Stimulated activated CD4-positive, alpha-beta T cell treated with anti-CD3 and anti-CD28 coated beads, Interleukin-12 subunit alpha, Interleukin-12 subunit beta, amount 100 ng/mL, for 4 hours (primary cell): ENCODE results near the gene PRR19.

Experiments
- DNase-seq: peaks from one replicate; pipeline ENCODE4 v3.0.0-alpha.2; 2020

The PRR19 gene

DNA sequence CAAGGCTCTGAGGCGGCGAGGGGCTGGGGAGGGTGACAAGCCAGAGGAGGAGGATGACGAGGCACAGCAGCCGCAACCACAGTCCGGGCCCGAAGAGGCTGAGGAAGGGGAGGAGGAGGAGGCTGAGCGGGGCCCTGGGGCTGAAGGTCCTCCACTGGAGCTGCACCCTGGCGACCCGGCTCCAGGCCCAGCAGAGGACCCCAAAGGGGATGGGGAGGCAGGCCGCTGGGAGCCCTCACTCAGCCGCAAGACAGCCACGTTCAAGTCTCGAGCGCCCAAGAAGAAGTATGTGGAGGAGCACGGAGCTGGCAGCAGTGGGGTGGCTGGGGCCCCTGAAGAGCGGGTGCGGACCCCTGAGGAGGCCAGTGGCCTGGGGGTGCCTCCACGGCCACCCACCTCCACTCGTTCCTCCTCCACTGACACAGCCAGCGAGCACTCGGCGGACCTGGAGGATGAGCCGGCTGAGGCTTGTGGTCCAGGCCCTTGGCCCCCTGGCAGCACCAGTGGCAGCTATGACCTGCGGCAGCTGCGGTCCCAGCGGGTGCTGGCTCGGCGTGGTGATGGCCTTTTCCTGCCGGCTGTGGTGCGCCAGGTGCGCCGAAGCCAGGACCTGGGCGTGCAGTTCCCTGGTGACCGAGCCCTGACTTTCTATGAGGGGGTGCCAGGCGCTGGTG, 29.9 kb upstream of the PRR19 start:
- no peak for DNase-seq

GRCh38 chr19:42272535-42272897, 29.4 kb upstream of the PRR19 start:
- DNase-seq, result no peak

DNA sequence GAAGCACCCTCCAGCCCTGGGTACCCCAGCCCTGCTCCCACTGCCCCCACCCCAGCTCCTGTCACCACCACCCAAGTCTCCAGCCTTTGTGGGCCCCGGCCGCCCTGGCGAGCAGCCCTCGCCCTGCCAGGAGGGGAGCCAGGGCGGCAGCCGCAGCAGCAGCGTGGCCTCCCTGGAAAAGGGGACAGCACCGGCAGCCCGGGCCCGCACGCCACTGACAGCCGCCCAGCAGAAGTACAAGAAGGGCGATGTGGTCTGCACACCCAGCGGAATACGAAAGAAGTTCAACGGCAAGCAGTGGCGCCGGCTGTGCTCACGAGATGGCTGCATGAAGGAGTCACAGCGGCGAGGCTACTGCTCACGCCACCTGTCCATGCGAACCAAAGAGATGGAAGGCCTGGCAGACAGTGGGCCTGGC, 28.9 kb upstream of the PRR19 start:
- no peak for DNase-seq

DNA sequence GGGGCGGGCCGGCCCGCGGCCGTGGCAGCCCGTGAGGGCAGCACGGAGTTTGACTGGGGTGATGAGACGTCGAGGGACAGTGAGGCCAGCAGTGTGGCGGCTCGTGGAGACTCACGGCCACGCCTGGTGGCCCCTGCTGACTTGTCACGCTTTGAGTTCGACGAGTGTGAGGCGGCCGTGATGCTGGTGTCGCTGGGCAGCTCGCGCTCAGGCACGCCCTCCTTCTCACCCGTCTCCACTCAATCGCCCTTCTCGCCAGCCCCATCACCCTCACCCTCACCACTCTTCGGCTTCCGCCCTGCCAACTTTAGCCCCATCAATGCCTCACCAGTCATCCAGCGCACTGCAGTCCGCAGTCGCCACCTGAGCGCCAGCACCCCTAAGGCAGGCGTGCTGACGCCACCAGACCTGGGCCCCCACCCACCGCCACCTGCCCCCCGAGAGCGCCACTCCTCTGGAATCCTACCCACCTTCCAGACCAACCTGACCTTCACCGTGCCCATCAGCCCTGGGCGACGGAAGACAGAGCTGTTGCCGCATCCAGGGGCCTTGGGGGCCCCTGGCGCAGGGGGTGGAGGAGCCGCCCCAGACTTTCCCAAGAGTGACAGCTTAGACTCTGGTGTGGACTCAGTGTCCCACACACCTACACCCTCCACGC, 28.4 kb upstream of the PRR19 start:
- DNase-seq, result no peak

DNA sequence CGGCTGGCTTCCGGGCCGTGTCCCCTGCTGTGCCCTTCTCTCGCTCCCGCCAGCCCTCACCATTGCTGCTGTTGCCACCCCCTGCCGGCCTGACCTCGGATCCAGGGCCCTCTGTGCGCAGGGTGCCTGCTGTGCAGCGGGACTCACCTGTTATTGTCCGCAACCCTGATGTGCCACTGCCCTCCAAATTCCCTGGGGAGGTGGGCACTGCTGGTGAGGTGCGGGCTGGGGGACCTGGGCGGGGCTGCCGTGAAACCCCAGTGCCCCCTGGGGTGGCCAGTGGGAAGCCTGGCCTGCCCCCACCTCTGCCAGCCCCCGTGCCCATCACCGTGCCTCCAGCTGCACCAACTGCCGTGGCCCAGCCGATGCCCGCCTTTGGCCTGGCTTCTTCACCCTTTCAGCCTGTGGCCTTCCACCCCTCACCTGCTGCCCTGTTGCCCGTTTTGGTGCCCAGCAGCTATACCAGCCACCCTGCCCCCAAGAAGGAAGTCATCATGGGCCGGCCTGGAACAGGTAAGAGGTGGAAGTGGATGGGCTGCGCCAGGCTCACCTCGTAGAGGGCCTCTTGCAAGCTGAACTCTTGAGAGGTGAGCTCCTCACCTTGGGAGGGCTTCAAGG, 27.8 kb upstream of the PRR19 start:
- no peak for DNase-seq

DNA sequence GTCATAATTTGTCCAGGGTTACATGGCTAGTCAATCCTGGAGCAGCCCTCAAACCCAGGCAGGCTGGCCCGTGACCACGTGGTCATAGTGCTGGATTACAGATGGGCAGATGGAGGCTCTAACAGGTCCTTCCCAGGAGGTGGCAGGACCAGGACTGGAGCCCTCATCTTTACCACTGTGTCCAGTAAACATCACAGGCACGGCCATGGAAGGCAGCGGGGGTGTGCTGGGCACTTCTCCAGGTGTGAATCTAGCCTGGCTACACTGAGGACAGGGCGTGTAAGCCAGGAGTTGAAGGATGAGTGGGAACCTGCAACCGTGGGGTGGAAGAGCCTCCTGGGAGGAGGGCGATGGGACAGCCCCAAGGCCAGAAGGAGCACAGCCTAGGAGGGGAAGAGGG, 26.8 kb upstream of the PRR19 start:
- DNase-seq, result no peak

DNA sequence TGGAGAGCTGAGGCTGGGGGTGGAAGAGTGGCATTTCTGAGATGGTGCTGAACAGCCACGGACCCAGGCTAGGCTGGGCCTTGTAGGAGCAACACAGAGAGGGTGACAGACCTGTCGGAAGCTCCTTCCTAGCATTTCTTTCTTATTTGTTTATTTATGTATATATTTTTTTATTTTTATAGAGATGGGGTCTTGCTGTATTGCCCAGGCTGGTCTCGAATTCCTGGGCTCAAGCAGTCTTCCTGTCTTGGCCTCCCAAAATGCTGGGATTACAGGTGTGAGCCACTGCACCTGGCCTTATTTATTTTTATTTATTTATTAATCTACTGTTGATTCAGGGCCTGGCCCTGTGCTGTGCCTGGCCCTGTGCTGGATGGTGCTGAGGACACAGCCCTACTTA, 26.4 kb upstream of the PRR19 start:
- DNase-seq, result no peak

GRCh38 chr19:42276284-42276683, 25.6 kb upstream of the PRR19 start:
- no peak for DNase-seq

GRCh38 chr19:42276821-42277220, 25.1 kb upstream of the PRR19 start:
- DNase-seq, result no peak

DNA sequence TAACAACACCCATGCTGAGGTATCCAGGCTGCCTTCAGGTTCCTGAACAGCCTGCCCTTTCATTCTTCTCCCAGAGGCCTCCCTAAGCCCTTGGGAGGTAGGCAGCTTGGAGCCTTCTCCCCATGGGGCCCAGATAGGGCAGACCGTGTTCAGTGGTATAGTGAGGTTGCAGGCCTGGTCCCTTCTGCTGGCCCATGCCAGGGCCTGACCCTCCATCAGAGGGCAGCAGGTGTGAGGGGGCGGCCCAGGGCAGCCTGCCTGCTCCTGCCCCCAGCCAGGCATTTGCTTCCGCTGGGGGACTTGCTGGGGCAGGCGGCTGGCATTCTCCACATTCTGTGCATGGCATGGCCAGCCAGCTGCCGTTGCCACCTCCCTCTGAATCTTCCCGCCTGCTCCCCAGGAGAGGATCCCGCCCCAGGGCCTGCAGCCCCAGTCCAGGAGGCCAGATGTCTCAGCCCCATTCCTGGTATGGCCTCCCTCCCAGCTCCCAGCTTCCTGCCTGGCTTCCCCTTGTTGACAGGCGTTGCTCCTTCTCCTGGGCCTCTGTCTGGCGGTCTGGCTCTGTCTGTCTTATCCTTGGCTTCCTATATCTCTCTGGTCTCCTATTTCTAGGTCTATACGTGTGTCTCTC, 24.0 kb upstream of the PRR19 start:
- DNase-seq, result no peak

GRCh38 chr19:42278452-42279154, 23.3 kb upstream of the PRR19 start:
- no peak for DNase-seq

DNA sequence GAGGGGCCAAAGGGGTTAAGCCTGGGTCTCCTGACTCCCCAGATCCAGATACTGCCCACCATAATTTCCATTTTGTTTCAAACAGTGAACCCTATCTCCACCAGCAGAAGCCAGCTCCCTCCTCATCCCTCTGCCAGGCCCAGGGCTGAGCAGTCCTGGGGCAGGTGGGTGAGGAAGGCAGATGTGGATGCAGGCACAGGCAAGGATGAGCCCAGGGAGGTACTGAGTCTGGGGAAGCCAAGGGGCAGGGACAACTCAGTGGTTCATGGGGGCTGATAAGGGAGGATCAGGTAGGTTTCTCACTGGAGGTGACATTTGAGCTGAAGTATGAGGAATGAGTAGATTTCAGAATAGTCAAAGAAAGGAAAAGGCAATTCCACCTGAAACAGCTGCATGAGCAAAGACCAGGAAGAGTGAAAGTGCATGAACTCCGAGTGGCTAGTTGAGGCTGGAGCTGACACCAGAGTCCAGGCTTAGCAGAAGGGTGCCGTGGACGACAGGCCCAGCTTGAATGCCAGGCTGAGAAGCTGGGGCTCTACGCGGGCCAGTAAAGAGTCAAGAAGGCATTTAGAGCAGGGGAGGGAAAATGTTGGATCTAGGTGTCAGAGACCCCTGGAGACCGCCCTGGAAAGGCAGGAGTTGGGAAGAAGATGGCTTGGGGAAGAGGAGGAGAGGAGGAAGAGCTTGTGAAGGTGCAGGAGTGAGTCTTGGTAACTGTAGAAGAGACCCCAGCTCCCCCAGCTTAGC, 22.6 kb upstream of the PRR19 start:
- DNase-seq, result no peak

DNA sequence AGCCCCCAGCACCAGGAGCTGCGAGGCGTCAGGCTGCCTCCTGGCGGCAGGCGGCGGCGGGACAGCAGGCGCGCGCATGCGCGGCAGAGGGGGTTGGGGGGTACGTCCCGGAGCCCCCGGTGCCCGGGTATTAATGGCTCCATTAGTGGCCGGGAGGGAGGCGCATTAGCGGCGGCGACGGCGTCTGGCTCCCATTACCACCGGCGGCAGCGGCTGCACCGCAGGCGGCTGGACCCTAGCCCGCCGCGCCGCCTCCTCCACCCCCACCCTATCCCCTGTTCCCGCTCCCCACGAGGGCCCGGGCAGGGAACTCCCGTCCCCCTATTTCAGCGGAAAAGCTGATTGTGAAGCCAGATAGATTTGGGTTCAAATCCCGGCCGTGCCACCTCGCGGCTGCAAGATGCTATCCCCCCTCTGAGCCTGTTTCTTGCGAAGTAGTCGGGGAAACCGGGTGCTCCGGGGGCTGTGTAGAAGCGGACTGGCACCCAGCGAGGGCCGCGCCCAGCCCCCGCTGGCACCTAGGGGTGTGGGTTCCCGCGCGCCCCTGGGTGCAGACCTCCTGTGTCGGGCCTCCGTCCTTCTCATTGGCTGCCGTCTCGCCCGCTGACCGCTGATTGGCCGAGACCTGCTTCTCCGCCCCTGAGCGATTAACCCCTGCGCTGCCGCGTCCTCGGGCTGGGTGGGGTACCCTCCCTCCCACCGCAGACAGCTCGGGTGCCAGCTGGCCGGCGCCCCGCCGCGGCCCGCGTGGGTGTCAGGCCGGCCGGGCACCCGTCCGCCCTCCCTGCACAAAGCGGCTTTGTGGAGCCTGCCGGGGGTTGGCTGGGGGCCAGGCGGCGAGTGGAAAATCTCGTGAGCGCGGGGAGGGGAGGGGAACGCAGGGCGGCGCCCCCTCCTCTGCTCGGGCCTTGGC, 21.8 kb upstream of the PRR19 start:
- DNase-seq, result peak; percentile 86

DNA sequence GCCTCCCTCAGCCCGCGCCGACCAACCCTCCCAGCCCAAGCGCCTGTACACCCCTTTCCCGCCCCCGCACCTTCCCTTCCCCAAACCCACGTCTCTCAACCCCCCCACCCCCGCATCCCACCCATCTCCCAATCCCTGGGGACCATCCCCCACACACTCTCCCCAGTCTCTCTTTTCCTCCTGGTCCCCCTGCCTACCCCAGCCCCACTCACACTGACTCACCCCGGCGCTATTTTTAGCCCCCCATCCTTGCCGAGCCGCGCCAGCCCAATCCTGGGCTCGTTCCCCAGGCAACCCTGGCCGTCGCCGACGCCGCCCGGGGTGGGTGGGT, 21.2 kb upstream of the PRR19 start:
- no peak for DNase-seq

DNA sequence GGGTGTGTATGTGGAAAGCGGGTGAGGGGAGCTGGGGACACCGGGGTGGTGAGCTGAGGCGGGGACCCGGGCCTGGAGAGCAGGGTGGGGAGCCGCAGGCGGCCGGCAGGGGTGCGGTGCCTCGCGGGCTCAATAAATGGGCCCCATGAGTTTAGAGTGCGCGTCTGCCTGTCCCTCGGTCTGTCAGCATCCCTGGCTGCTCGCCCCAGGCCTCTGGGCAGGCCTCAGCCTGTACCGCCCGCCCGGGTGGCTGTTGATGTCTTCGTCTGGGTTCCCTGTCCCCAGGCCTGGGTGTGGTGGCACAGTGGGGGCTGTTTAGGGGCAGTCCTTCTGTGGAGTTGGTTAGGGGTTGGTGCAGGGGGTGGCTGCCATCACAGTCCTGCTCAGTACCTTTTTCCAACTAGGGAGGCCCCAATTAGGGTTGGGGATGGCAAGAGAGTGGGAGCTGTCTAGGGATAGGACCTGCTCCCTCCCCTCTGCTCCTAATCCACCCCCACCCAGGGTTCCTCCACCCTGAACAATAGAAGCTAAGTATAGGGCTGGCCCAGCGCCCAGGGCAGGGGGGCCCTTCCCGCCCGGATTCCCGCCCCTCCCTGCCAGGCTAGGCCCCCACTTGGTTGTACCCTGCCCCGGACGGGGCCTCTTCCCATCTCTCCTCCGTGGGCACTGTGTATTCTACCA, 20.6 kb upstream of the PRR19 start:
- no peak for DNase-seq

DNA sequence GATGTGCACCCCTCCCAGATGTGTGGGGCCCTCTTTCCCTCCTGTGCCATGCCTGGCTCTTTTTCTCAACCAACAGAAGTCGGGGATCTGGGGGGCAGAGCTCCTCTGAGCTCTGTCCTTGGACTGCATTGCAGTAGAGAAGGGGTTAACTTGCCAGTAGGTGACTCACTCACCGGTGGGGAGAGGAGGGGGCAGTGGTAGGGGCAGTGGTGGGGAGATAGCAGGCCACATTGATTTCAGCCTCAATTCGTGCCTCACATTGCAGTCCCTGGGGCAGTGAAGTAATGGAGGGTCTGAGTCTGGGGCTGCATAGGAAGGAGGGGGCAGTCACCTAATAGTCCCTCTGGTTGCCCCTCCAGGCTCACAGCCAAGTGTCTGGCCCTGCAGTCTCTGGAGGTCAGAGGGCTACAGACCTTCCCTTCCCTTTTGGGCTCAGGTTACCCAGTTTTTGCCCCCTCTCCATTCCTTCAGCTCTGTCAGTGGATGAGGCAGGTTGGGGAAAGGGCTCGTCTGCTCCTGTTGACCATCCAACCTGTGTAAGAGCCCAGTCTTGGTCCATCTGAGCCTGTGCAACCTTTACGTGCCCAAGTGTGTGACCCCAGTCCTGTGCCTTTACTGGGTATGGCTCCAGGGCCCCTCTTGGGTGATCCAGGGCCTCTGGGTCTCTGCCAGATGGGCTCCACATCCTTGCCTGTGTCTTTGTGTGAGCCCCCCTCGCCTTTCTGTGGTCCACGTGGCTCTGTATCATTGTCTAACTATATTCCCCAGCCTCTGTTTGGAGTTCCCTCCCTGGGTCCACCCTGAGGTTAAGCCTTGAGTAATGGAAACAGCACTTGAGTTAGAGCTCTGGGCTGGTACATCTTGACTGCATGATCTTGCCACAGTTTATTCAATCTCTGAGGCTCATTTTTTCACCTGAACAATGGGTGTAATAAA, 19.8 kb upstream of the PRR19 start:
- no peak for DNase-seq

DNA sequence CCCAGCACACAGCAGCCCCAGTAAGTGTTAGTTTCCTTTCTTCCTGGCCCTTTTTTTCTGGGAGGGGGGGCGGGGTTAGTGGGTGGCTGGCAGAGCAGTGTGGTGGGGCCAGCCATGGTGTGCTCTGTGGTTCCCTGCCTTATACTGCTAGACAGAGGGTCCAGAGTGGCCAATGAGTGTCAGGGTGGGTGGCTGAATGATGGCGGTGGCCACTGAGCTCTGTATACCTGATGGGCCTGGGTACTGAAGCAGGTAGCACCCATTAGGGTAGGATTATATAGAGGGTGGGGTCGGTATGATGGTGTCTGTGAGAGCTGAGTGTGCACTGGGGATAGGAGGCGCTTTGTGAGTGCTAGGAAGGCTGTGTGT, 19.1 kb upstream of the PRR19 start:
- DNase-seq, result no peak

DNA sequence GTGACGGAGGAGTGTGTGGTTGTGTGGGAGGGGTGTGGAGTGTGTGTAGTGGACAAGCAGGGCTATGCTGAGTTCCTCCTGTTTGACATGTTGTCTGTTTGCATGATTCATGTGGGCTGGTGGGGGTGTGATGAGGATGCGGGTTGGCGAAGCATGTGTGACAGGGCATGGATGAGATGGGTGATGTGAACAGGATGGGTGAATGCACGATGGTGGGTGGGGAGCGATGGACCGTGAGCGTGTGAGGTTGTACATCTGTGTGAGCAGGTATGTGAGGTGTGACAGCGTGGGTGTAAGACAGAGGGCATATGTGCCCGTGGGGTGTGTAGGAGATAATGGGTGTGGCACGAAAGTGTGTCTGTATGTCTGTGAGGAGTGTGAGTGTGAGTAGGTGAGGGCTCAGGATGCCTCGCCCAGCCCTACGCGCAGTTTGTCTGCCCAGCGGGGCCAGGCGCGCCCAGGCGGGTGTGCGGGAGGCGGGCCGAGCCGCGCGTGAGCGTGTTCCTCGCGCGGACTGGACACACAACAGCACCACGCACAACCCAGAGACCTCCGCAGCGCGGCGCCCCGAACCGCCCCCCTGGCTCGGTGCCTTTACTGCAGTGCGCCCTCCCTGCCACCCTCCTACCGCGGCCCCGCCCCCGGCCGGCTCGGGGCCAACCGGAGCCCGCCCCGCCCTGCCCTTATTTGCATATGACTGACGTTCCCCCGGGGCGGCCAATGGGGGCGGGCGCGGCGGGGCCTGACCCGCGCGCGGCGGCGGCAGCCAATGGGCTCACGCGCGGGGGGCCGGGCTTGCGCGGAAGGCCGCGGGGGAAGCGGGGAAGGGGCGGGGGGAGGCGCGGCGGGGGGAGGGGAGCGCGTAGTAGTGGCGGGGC, 18.5 kb upstream of the PRR19 start:
- DNase-seq, result peak; percentile 96

- DNase-seq, result peak; percentile 82
These were observed 17.8 kb upstream of the PRR19 start for GRCh38 chr19:42284066-42284501.
